HepG2 (cell line): ENCODE results near the gene SFI1. TPM values are rescaled to one million over a fixed set of nuclear protein-coding genes. Genes with fewer than 3 reads are reported as not detected.

ENCODE experiments used
- PAXIP1 ChIP-seq: sonication (generic); formaldehyde crosslinking; conservative IDR thresholded peaks from 2 replicates; pipeline ENCODE4 v1.4.0; 2020; ENCODE audit warnings: mild to moderate bottlenecking, missing genetic modification reagents, moderate library complexity
- polyA plus RNA-seq, 8 experiments: library from polyadenylated mRNA; depleted of rRNA in 3 of 8; stranded (reverse) in 7 of 8; unstranded in 1 of 8; fragments of >200 nt; fragmentation: Illumina TruSeq in 4 of 8; extraction: Trizol in 4 of 8; gene quantifications; 2 replicates each; pipeline versions ENCODE4 v1.2.1 to v1.2.3, GENCODE V29; 2011 to 2016; ENCODE audit warnings: low read depth in 4 of 8, missing spikeins in 1 of 8, mixed read lengths in 1 of 8; ENCODE audit not compliant: insufficient read depth in 1 of 8
- total RNA-seq, 5 experiments: library from RNA; depleted of rRNA; stranded (reverse); fragments of >200 nt; fragmentation: Illumina TruSeq; extraction: Trizol; gene quantifications; 2 replicates each; pipeline ENCODE4 v1.2.3, GENCODE V29; 2016; ENCODE audit warnings: low read depth in 1 of 5
- TF ChIP-seq, protein P1 (sequence below), 2 experiments: IDR thresholded peaks; 2 replicates each; pipeline ENCODE4 v1.6.1; 2011 to 2012; ENCODE audit warnings: low read length in 2 of 2, borderline replicate concordance in 1 of 2, low read depth in 1 of 2, mild to moderate bottlenecking in 1 of 2, moderate library complexity in 1 of 2

Gene SFI1
- total and polyA plus RNA-seq, 2 of the 13 experiments (the other 11 are each of a cell fraction or from before 2014, with no cell fraction given) = 20.5 to 40.1 TPM

DNA sequence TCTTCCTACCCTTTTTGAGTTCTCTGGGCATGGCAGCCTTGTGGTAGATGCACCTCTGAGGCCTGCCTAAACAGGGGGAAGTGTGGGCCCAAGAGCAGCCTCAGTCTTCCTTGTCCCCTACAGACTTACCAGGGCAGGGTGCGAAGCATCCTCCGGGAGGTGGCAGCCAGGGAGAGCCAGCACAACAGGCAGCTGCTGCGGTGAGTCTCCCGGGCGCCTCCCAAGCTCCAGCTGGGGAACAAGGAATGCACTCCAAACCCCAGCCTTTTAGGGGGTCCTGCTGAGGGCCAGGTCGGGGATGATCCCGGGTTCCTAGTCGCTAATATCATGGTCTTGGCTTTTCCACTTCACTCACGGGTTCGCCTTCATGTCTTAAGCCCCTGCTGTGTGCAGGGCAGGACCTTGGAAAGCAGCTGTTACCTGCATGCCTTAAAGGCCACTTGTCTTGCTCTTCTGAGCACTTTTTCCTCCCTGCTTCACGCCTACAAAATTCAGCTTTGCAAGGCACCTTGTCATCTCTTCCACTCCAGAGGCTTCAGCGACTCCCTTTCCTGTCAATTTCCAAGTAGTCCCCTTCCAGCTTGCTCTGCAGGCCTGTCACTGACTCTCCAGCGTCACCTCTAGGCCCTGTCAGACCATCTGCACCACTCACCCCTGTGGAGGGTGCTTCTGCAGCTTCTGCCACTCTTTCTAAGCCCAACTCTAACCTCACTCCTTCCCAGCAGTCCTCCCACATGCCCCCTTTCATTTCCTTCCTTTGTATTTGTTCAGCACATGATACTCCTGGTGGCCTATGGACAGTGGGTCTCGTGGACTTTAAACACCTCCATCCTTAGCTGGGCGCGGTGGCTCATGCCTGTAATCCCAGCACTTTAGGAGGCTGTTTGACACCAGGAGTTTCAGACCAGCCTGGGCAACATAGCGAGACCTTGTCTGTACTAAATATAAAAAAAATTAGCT lies 108.7 kb downstream of the SFI1 start (continued):
- TF ChIP-seq, protein P1, sequence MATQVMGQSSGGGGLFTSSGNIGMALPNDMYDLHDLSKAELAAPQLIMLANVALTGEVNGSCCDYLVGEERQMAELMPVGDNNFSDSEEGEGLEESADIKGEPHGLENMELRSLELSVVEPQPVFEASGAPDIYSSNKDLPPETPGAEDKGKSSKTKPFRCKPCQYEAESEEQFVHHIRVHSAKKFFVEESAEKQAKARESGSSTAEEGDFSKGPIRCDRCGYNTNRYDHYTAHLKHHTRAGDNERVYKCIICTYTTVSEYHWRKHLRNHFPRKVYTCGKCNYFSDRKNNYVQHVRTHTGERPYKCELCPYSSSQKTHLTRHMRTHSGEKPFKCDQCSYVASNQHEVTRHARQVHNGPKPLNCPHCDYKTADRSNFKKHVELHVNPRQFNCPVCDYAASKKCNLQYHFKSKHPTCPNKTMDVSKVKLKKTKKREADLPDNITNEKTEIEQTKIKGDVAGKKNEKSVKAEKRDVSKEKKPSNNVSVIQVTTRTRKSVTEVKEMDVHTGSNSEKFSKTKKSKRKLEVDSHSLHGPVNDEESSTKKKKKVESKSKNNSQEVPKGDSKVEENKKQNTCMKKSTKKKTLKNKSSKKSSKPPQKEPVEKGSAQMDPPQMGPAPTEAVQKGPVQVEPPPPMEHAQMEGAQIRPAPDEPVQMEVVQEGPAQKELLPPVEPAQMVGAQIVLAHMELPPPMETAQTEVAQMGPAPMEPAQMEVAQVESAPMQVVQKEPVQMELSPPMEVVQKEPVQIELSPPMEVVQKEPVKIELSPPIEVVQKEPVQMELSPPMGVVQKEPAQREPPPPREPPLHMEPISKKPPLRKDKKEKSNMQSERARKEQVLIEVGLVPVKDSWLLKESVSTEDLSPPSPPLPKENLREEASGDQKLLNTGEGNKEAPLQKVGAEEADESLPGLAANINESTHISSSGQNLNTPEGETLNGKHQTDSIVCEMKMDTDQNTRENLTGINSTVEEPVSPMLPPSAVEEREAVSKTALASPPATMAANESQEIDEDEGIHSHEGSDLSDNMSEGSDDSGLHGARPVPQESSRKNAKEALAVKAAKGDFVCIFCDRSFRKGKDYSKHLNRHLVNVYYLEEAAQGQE (IDR thresholded peaks at IDR 0.05; ENCODE audit: borderline replicate concordance in 1 of 2, low read depth in 1 of 2, low read length in 2 of 2) = peak in 1 of 2 experiments; percentile 54; a peak in 3 of 4 replicates
- peak; percentile 26 for TF ChIP-seq PAXIP1 (CRISPR knock-in tag)
